Measurements from ENCODE around the gene PLXNC1.

The PLXNC1 gene

DNA sequence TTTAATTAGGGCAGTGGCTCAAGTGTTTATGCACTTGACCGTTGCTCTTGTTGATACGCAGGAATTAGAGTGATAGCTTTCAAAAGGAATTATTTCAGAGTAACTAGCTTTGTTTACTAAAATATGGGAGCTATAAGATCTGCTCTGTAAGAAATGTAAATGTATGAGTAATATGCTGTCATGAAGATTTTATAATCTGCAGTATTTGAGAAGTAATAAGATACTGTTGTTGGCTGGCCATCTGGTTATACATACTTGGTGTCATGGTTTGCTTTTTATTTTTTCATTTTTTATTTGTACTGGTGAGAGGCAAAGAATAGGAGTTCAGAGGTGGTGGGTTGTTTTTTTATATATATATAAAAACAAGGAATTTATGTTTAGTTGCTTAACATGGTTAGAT, 58.5 kb downstream of the PLXNC1 start:
- no peak for DNase-seq

DNA sequence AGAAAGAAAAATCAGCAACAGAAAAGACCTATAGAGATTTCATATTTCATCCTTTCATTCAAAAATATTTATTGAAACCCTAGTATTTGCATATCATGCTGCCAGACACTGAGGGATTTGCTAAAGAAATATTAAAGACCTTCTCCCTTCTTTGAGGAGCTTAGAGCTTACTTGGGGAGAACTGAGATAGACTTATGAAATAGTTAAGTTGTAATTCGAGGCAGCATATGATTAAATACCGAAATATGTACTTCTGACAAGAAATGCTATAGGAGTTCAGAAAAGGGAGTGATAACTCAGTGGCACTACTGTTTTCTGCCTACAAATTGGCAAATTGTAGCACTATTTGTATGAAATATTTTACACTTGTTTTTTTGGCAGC, 59.1 kb downstream of the PLXNC1 start:
- no peak for DNase-seq

DNA sequence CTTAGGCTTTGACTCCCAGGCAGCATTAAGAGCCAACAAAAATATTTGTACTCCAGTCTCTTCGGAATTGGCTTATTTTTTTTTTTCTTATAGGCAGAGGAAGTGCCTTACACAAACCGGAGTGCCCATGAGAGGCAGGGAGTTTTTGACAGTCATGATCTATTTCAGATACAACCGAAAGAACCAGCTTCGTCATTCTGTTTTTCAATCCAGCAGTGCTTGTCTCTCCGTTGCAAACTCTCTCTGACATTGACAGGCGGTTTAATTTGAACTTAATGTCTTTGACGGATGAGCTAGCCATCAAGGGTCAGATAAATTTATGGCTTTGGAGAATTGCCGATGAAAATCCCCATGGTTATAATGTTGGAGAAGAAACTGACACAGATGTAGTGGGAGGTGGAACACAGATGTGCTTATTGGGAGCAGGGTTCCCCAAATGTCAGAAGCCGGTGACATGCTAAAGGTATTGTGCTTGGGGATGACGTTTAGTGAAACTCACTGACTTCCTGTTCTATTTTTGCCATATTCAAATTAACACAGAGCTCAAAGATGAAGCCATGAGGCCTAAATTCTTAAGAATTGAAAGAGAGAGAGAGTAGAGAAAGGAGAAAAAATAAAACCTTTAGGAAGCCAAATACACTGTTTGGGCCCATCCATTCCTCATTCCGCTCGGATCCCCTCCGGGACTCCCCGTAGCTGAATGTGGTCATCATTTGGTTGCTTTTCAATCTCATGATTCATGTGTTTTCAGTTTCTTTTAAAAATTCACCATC, 59.7 kb downstream of the PLXNC1 start:
- peak; percentile 78 for DNase-seq

DNA sequence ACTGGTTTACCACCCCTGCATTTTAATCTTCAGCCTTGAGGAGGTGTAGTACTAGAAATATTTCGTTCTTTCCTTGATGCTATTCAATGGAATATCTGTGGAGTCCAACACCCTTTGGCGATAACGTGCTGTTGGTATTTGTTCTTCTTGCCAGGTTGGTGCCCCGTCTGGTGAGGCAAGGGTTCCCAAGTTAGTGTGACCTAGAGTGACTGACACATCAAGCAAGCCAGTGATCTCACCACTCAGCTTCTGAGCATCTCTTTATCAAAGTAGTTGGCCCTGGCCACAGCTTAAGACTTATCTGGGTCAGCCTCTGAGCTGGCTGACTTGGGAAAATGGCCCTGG, 60.2 kb downstream of the PLXNC1 start:
- peak; percentile 69 for DNase-seq

DNA sequence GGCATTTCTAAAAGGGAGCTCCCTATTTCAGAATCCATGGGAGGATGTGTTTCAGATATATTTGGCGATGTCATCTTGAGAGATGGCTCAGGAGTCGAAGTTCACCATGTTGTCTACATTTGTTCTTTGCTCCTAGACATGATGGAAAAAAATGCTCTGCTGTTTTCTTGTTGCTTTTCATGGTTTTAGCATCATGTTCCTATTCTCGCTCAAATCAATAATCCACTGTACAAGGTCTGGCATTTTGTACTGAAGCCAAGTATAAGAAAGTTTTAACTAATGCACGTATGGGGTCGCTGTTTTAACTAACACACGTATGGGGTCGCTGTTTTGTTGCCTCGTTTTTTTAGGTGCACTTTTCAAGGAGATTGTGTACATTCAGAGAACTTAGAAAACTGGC, 60.9 kb downstream of the PLXNC1 start:
- DNase-seq, result no peak

DNA sequence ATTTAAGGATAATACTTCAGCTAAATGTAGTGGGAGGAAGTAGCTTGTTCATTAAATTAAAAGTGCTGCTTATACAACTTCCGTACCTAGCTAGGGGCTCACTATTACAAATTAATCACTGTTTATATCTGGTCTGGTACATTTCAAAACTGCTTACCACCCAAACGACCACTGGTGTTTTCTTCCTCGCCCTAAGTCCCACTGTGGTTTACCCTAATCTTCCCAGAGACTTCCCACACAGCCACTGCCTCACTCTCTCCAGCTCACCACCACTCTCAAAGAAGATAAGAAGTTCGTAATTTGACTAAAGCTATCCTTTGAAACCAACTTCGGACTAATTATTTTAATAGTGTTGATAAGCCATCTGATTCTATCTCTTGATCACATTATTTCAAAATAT, 62.6 kb downstream of the PLXNC1 start:
- no peak for DNase-seq

DNA sequence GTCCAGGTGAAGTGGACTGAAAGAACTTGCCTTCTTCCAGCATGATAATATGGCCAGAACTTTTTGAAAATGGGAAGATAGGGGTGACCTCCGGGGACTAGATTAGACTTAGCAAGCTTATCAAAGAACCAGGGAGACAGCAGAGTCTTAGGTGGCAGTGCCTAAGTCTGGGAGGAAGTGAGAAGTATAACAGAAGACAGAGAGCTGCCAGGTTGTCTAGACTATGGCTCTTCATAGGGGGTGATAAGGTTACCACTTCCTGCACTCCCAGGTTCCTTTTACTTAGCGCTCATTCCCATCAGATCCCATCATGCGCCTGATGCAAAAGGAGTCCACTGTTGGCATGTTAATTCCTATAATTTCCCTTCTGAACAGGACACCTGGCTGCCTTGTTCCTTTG, 69.9 kb downstream of the PLXNC1 start:
- DNase-seq, result no peak

DNA sequence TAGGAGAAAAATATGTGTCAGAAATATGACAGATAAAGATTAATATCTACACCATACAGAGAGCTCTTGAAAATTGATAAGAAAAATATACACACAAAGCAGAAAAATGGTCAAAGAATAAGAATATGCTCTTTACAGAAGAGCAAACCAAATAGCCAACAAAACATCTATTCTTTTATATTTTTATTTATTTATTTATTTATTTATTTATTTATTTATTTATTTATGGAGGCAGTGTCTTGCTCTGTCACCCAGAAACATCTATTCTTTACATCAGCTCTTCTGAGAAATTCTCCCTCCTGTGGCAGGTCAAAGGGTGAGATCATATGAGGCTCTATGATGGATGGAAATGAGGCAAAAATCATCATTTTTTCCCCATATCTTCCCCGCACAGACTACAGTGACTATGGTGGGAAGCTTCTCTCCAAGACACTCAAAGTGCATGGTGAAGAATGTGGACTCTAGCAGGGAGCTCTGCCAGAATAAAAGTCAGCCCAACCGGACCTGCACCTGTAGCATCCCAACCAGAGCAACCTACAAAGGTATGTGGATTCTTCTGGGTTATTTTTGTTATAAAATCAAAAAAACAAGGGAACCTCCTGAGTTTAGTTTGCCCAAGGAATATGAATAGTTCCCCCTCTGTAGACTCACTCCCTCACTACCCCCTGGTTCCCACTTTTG, 71.4 kb downstream of the PLXNC1 start:
- no peak for DNase-seq

DNA sequence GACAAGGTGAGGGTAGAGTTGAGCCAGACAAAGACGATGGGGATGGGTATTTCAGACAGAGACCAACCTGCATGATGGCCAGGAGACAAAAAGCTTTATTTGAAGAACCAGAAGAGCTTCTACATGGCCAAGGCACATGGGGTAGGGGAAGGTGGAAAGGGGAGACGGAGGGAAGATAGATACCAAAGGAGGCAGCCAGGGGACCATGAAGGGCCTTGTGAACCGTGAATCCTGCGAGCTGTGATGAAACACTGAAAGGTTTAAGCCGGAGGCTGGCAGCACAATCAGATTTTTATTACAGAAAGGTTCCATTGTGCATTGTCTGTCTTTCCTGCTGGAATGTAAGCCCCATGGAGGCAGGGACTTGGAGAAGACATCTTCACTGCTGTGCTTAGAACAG, 72.4 kb downstream of the PLXNC1 start:
- DNase-seq, result no peak

DNA sequence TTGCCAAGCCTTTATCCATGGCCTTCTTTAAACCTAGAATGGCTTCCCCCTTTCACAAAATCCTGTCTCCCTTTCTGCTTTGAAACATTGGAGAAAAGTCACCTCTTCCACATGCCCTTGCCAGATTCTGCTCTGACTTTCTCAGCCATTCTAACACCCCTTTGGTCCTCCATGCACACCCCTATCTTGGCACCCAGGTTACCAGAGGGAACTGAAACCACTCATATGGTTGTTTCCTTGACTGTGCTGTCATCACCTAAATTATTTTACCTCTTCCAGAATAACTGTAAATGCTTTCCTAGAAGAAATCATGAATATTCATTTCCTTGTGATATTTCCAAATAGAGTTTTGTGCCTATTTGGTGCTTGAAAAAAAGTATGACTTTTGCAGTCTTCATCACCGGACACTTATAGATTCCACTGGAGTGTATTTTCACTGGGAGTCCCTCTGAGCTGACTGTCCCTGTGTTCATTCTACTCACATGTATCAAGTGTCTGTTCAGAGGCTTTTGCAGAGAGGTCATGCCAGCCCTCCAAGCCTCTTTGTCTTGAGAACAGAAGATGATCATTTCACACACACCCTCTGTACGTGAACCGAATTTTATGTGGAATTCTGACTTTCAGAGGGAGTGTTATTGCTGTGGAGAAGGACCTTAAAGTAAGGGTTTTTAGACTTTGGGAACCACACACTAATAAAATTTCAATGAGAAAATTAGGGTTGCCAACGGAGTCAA, 74.1 kb downstream of the PLXNC1 start:
- DNase-seq, result no peak

DNA sequence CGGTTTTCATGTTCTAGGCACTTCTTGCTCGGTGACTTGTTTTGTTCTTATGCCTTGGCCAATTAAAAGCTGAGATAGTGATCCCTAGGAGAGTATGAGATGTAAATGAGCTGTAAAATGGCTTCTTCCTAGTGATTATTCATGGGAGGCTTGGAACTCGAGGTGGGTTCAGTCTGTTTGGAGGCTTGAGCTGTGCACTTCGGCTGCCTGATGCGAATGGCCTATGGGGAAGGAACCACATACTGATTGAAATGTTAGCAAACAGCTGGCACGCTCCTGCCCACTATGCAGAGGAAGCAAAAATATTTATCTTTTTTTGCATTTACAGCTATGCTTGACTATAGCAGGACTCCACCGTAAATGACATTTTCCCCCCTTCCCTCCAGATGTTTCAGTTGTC, 75.5 kb downstream of the PLXNC1 start:
- no peak for DNase-seq

DNA sequence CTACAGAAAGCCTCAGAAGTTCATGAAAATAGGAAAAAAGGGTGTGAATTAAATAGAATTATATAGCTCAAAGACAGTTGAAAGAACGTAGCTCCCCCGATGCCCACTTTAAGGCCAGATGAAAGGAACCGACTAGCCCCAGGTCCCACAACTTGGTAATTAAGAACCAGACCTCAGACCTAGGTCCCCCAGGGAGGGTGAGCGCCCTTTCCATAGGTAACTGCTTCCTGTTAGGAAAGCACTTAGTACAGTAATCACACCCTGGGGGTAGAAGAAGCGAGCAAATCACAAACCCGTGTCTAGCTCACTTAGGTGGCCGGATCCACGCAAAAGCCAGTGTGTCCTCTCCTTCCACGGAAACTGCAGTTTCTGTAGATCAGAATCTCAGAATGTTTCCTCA, 77.1 kb downstream of the PLXNC1 start:
- no peak for DNase-seq

DNA sequence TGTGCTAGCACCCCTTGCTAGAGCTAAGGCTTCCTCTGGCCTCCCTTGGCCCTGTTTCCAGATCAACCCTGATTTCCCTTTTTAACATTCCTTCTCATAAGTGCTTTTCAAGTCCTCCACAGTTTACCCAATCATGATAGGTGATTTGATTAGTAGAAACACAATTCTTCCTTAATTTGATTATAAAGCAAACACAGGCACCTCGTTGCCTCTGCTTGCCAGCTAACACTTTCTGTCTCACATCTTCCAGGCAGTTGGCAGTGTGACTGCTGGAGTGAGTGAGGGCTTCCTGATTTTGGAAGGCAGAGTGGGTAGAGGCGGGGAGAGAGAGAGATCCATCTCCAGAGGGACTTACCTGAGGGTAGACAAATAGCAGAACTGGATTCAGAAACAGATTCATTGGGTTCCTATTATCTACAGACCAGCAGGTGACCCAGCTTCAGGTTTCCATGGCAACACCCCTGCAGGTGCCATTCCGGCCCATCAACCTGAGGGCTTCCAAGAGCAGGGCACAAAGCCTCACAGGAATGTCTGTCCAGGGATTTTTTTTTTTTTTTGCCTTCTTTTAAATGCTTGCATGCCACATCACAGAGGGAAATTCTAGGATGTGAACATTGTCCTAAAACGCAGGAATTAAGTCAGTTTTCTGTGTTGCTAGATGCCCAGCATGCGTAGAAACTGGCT, 77.7 kb downstream of the PLXNC1 start:
- DNase-seq, result no peak

DNA sequence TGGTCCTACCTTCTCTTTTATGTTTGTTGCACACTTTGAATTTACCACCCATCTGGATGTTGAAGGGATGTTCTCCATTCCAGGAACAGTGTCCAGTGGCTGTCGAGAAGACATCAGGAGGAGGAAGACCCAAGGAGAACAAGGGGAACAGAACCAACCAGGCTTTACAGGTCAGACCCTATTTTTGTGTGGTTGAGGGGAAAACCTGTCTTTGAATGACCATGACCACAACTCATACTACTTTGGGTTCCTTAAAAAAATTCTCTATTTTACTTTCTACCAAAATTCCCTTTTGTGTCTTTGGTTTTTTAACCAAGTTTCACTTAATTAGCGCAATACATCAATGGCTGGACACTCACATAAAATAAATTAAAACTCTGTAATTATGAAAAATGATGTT, 78.7 kb downstream of the PLXNC1 start:
- no peak for DNase-seq

DNA sequence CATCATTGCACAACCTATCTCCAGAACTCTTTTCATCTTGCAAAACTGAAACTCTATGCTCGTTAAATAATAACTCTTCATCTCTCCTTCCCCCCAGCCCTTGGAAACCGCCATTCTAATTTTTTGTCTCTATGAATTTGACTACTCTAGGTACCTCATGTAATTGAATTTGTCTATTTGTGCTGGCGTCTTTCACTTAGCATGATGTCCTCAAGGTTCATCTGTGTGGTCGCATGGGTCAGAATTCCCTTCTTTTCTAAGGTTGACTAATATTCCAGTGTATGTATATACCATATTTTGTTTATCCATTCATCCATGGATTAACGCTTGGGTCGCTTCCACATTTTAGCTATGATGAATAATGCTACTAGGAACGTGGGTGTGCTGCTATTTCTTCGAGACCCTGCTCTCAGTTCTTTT, 80.1 kb downstream of the PLXNC1 start:
- no peak for DNase-seq

DNA sequence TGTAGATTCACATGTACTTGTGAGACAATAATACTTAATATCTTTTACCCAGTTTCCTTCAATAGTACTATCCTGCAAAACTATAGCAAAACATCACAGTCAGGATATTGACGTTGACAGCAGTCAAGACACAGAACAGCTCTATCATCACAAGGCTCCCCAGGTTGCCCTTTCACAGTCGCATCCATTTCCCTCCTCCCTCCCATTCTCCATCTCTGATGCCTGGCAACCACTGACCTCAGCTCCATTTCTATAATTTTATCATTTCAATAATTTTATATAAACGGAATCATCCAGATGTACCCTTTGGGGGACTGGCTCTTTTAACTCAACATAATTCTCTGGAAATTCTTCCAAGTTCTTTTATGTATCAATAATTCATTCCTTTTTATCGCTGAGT, 81.5 kb downstream of the PLXNC1 start:
- no peak for DNase-seq

DNA sequence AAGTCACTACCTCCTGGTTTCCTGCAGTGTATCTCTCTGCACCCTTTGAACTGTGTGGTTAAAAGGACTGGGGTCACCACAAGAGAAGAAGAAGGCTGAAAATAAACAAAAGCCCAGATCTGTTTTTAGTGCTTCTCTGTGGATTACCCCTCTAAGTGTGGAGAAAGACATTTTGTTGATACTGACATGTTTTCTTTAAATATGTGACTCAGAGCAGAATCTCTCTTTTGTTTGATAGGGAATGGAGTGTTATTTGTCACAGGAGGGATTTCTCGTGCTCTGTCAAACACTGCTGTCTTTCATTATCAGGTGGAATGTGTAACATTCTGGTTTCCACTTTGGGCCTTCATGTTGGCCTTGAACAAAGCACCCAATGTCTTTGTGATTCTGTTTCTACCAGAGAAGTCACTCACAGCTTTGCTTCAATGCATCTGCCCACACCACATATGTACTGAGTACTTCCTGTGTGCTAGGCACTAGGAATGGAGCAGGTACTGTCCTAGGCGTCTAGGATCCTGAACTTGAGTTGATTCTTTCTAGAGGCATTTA, 82.1 kb downstream of the PLXNC1 start:
- DNase-seq, result no peak

DNA sequence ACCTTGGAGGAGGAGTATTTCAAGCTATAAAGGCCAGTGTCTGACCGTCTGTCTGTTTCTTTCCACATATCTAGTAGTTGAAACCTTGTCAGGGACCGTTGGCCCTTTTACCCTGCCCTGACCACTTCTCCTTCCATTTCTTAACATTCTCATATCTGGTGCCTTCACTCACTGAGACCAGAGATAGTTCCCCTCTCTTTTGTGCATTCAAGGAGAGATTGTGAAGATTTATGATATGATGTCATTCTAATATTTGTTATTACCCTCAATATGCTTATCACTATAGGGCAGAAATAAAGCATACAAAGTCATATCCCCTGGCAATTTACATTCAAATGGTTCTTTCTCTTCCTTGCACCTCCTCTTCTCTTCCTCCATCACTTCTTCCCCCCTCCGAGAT, 83.3 kb downstream of the PLXNC1 start:
- no peak for DNase-seq

DNA sequence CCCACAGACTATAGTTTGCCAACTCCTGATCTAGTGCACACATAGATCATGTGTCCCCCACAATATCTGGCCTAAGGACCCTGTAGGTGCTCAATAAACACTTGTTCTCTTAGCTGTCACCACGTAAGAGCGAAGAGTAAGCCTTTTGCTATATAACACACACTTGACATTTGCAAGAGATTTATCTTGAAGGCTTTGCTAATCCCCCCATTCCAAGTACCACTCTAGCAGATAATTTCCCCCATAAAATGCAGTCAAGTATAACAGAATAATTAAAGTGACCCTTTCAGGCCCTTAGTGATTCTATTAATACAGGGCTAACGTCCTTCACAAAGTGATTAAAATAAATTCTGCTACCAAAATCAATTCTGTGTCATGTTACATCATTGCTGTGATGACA, 87.5 kb downstream of the PLXNC1 start:
- no peak for DNase-seq

DNA sequence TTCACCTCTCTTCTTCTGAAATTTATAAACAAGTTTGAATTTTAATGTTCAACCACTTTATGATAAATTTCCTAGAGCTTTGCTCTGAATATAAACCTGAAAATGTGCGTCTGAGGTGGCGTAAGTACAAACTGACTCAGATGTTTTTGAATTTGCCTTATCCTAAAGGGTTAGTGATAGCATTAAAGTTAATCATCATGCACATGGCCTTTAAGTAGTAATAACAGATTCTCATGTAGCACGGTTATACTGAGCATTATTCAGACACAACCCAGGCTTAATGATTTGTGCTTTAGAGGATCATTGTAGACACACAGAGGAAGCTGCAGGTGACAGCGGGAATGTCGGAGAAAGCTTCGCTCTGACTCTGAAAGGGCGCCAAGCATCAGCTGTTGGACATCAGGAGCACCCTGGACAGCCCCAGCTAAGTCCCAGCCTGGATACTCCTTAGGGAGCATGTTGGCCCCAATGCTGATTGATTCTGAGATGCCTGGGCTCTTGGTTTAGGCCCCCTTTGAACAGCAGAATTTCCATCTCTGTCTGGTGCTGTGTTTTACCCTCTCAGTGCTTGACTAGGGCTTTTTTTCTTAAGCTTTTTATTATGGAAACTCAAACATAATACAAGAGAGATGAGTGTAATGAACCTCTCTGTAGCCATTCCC, 91.1 kb downstream of the PLXNC1 start:
- DNase-seq, result no peak

DNA sequence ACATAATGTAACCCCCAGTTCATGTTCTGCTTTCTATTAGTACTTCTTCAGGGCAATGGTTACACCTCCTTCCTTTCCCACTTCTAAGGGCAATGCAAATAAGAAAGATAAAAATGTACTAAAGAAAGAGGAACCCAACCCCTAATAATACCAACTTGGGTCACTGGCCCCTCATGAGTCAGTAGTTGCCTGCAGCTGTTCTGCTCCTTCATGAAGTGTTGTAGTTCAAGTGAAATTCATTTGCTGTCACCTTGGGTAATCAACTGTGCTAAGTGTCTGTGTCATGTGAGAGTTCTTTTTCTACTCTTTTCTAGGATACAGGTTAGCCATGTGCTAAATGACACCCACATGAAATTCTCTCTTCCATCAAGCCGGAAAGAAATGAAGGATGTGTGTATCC, 91.8 kb downstream of the PLXNC1 start:
- no peak for DNase-seq

DNA sequence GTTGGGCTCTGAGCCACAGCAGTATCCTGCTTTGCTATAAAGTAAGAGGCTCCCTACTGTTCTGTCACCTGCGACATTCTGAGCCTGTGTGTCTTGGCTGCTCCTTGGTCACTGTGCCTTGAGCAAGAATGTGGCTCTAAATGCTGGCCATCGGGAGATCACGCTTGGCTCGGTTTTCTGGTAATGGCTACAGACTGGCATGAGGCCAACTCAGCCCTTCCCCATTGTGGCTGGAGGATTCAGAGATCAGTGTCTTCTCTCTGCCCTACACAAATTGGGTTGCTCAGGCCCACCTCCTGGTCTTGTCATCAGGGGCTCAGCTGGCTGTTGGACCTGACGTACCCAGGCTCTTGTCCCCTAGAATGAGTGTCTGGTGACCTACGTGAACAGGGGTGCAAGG, 94.5 kb downstream of the PLXNC1 start:
- DNase-seq, result no peak
